ENCODE measurements around the gene HPSE.
"Not testable (repeated sequence)": the region's sequence is repeated elsewhere in the genome, so short reads cannot be mapped to it uniquely, and the experiment has no call there.

The HPSE gene

DNA sequence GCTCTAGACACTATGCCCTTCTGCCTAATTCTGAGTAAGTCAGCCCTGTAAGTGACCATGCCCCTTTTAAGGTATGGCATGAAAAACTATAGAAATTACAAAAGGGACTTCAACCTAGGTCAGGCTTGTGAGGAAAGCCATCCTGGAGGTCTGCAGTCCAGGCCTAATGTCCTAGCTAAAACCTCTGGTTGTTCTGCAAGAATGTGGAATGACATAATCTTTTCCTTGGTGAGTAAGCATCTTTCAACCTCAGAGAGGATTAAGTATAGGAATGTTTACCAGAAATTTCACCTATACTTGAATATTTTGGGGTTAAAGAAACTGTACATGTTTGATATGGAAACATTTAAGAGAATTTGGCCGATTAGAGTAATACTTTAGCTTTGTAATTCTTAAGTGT lies 23.8 kb upstream of the HPSE start:
- peaks cover 3% of the 10 kb centered on the region for H3K27me3 Mint-ChIP-seq
- no peaks in the 10 kb centered on the region for H3K36me3 Mint-ChIP-seq
- DNase-seq, result no peak
- CTCF ChIA-PET, result no interaction called here
- no peak overlapping the region for H3K4me3 Mint-ChIP-seq
- H3K4me1 Mint-ChIP-seq, result peaks cover 6% of the 10 kb centered on the region
- H3K27ac Mint-ChIP-seq, result no peak overlapping the region
- H3K9me3 Mint-ChIP-seq, result peaks cover 4% of the 10 kb centered on the region

DNA sequence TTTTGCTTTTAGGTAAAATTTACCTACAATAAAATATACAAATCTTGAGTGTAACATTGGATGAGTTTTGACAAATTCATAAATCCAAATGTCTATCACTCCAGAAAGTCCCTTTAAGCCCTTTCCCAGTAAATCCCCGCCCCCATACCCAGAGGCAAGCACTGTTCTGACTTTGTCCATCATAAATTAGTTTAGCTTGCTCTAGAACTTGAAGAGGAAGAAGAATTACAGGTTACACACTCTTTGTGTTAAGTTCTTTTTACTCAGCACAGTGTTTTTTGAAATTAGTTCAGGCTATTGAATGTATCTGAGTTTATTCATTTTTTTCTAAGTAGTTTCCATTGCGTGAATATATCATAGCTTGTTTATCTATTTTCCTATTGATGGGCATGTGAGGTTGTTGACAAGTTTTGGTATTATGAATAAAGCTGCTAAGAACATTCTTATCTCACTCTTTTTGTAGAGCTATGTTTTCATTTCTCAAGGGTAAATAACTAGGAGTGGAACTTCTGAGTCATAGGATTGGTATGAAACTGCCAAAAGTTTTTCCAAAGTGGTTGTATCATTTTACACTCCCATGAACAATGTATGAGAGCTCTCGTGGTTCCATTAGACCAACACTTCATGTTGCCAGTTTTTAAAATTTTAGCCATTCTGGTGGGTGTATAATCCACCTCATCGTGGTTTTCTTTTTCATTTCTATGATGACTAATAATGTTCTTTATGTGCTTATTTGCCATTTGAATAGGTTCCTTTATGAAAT lies 22.4 kb upstream of the HPSE start:
- peaks cover 6% of the 10 kb centered on the region for H3K9me3 Mint-ChIP-seq
- no peaks in the 10 kb centered on the region for H3K27me3 Mint-ChIP-seq
- no peaks in the 10 kb centered on the region for H3K36me3 Mint-ChIP-seq
- H3K4me3 Mint-ChIP-seq, result no peak overlapping the region
- H3K4me1 Mint-ChIP-seq, result peaks cover 6% of the 10 kb centered on the region
- CTCF ChIA-PET, result no interaction called here
- no peak overlapping the region for H3K27ac Mint-ChIP-seq
- DNase-seq, result no peak

DNA sequence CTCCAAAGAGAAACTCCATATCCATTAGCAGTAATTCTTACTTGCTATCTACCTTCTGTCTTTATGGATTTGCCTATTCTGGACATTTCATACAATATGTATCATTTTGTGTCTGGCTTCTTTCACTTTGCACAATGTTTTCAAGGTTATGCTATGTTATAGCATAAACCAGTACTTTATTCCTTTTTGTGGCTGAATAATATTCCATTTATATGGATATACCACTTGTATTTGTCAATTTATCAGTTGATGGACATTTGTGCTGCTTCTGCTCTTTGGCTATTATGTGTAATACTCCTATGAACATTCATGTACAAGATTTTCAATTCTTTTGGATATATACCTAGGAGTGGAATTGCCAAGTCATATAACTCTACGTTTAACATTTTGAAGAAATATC lies 18.9 kb upstream of the HPSE start:
- Mint-ChIP-seq H3K27me3 (no peaks in the 10 kb centered on the region), H3K4me1 (peaks cover 26% of the 10 kb centered on the region), H3K4me3 (no peak overlapping the region), H3K36me3 (peaks cover 6% of the 10 kb centered on the region), H3K9me3 (peaks cover 13% of the 10 kb centered on the region), H3K27ac (no peak overlapping the region)
- DNase-seq, result no peak
- CTCF ChIA-PET, result interaction anchor here (0.6 kb wide), 1 partner anchor 101 kb away, joined by 3 read pairs; no protein-coding TSS in a partner anchor

DNA sequence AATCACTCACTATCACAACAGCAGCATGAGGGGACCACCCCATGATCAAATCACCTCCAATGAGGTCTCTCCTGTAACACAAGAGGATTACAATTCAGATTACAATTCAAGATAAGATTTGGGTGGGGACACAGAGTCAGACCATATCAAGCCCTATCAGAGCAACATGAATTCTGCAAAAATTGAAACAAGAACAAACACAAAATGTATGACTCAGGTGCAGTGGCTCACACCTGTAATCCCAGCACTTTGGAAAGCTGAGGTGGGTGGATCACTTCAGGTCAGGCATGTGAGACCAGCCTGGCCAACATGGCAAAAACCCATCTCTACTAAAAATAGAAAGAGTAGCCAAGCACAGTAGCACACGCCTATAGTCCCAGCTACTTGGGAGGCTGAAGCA lies 13.4 kb upstream of the HPSE start:
- Mint-ChIP-seq H3K27me3 (peaks cover 15% of the 10 kb centered on the region), H3K9me3 (peaks cover 34% of the 10 kb centered on the region)
- CTCF ChIA-PET, result no interaction called here

GRCh38 chr4:83342476-83342875 lies 7.8 kb upstream of the HPSE start:
- DNase-seq, result no peak
- no peak overlapping the region for H3K4me3 Mint-ChIP-seq
- H3K36me3 Mint-ChIP-seq, result peaks cover 17% of the 10 kb centered on the region
- H3K4me1 Mint-ChIP-seq, result peaks cover 32% of the 10 kb centered on the region
- peaks cover 38% of the 10 kb centered on the region for H3K27me3 Mint-ChIP-seq
- H3K9me3 Mint-ChIP-seq, result peaks cover 29% of the 10 kb centered on the region
- CTCF ChIA-PET, result no interaction called here
- H3K27ac Mint-ChIP-seq, result no peak overlapping the region

More for the DNA sequence above, 13.4 kb upstream of the HPSE start:
- Mint-ChIP-seq H3K36me3 (peaks cover 22% of the 10 kb centered on the region), H3K27ac (no peak overlapping the region), H3K4me1 (peaks cover 21% of the 10 kb centered on the region), H3K4me3 (no peak overlapping the region)
- no peak for DNase-seq

- peaks cover 34% of the 10 kb centered on the region for H3K4me1 Mint-ChIP-seq
- peaks cover 17% of the 10 kb centered on the region for H3K9me3 Mint-ChIP-seq
- H3K27ac Mint-ChIP-seq, result peak overlapping the region; percentile 77
- peaks cover 42% of the 10 kb centered on the region for H3K27me3 Mint-ChIP-seq
- H3K36me3 Mint-ChIP-seq, result peaks cover 6% of the 10 kb centered on the region
- DNase-seq, result peak; percentile 70
- H3K4me3 Mint-ChIP-seq, result peak overlapping the region; percentile 16
- CTCF ChIA-PET, result interaction anchor here (0.7 kb wide), 1 partner anchor 60 kb away, joined by 3 read pairs; no protein-coding TSS in a partner anchor
Observed at GRCh38 chr4:83340692-83341343, 6.2 kb upstream of the HPSE start.

GRCh38 chr4:83339573-83339972 lies 4.9 kb upstream of the HPSE start:
- CTCF ChIA-PET, result no interaction called here
- Mint-ChIP-seq H3K36me3 (peaks cover 9% of the 10 kb centered on the region), H3K4me1 (peaks cover 42% of the 10 kb centered on the region), H3K9me3 (peaks cover 15% of the 10 kb centered on the region), H3K27ac (no peak overlapping the region), H3K4me3 (no peak overlapping the region), H3K27me3 (peaks cover 55% of the 10 kb centered on the region)
- no peak for DNase-seq

- CTCF ChIA-PET, result no interaction called here
- Mint-ChIP-seq H3K27me3 (peaks cover 40% of the 10 kb centered on the region), H3K4me1 (peaks cover 51% of the 10 kb centered on the region)
Observed at GRCh38 chr4:83335701-83336100, 1.1 kb upstream of the HPSE start.

GRCh38 chr4:83331956-83332355 lies 2.7 kb downstream of the HPSE start:
- H3K9me3 Mint-ChIP-seq, result no peaks in the 10 kb centered on the region
- DNase-seq, result no peak
- H3K4me1 Mint-ChIP-seq, result peaks cover 48% of the 10 kb centered on the region
- H3K27me3 Mint-ChIP-seq, result peaks cover 21% of the 10 kb centered on the region
- H3K27ac Mint-ChIP-seq, result no peak overlapping the region
- H3K36me3 Mint-ChIP-seq, result peaks cover 39% of the 10 kb centered on the region
- CTCF ChIA-PET, result no interaction called here
- H3K4me3 Mint-ChIP-seq, result no peak overlapping the region

More at GRCh38 chr4:83335701-83336100, 1.1 kb upstream of the HPSE start:
- H3K27ac Mint-ChIP-seq, result no peak overlapping the region
- H3K4me3 Mint-ChIP-seq, result peak overlapping the region; percentile 90
- peaks cover 24% of the 10 kb centered on the region for H3K36me3 Mint-ChIP-seq
- no peak for DNase-seq
- peaks cover 13% of the 10 kb centered on the region for H3K9me3 Mint-ChIP-seq

GRCh38 chr4:83329521-83330110 lies 5.0 kb downstream of the HPSE start:
- CTCF ChIA-PET, result interaction anchor here (0.7 to 0.9 kb wide), 2 partner anchors 14 to 46 kb away, joined by 3 read pairs; no protein-coding TSS in a partner anchor
- H3K27me3 Mint-ChIP-seq, result peaks cover 4% of the 10 kb centered on the region
- H3K4me3 Mint-ChIP-seq, result no peak overlapping the region
- no peak overlapping the region for H3K27ac Mint-ChIP-seq
- peaks cover 47% of the 10 kb centered on the region for H3K36me3 Mint-ChIP-seq
- no peak for DNase-seq
- H3K9me3 Mint-ChIP-seq, result no peaks in the 10 kb centered on the region
- H3K4me1 Mint-ChIP-seq, result peaks cover 38% of the 10 kb centered on the region

DNA sequence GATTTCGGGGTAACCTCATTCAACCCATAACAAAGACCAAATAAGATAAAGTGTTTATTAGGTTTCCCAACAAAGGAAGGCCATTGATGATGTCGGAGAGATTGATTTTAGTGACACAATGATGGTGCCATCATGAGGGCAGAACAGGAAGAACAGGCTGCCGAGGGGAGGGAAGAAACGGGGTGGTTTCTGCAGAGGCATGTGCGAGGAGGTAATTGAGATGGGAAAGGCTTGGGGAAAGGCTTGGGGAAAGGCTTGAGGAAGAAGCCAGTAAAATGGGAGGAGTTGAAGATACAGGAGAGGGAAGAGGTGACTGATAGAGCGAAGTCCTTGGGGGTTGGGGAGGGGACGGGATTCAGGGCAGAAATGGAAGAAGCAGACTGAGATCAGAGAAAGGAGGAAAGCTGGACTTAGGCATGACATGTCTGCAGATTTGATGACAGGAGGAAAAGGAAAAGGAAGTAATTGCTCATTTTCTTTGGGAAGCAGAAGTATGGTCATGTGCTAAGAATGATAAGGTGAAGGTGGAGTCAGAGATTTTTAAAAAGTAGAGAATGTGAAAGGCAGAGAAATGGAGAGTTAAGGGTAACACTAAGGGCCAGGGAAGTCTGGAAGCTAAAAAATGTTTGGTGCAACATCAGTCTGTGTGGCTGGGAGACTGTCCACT lies 6.0 kb downstream of the HPSE start:
- no peaks in the 10 kb centered on the region for H3K9me3 Mint-ChIP-seq
- H3K4me3 Mint-ChIP-seq, result no peak overlapping the region
- no peak for DNase-seq
- peaks cover 30% of the 10 kb centered on the region for H3K4me1 Mint-ChIP-seq
- CTCF ChIA-PET, result interaction anchor here (0.9 kb wide), 1 partner anchor 13 kb away, joined by 3 read pairs; no protein-coding TSS in a partner anchor
- peaks cover 49% of the 10 kb centered on the region for H3K36me3 Mint-ChIP-seq
- no peaks in the 10 kb centered on the region for H3K27me3 Mint-ChIP-seq
- H3K27ac Mint-ChIP-seq, result no peak overlapping the region

- DNase-seq, result no peak
- no peaks in the 10 kb centered on the region for H3K27me3 Mint-ChIP-seq
- no peak overlapping the region for H3K27ac Mint-ChIP-seq
- CTCF ChIA-PET, result interaction anchor here (1.0 kb wide), 1 partner anchor 30 kb away, joined by 3 read pairs; no protein-coding TSS in a partner anchor
- peaks cover 16% of the 10 kb centered on the region for H3K4me1 Mint-ChIP-seq
- H3K9me3 Mint-ChIP-seq, result no peaks in the 10 kb centered on the region
- no peak overlapping the region for H3K4me3 Mint-ChIP-seq
- peaks cover 42% of the 10 kb centered on the region for H3K36me3 Mint-ChIP-seq
Observed at GRCh38 chr4:83326546-83326945, 8.1 kb downstream of the HPSE start.

DNA sequence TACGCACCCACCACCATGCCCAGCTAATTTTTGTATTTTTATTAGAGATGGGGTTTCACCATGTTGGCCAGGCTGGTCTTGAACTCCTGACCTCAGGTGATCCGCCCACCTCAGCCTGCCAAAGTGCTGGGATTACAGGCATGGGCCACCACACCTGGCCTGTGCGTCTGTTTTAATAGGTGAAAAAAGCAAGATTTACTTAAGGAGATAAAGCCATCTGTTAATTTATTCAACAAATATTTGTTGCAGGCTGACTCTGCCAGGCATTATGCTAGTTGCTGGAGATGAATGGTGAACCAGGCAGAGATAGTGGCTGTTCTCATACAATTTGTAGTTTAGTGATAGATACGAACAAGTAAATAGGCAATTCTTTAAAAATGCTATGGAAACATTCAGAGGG lies 9.3 kb downstream of the HPSE start:
- H3K9me3 Mint-ChIP-seq, H3K4me3 Mint-ChIP-seq, H3K27me3 Mint-ChIP-seq, H3K27ac Mint-ChIP-seq, CTCF ChIA-PET, DNase-seq: not testable (repeated sequence)
- Mint-ChIP-seq H3K36me3 (peaks cover 47% of the 10 kb centered on the region), H3K4me1 (peaks cover 21% of the 10 kb centered on the region)

GRCh38 chr4:83323136-83323535 lies 11.5 kb downstream of the HPSE start:
- H3K9me3 Mint-ChIP-seq, result no peaks in the 10 kb centered on the region
- H3K4me1 Mint-ChIP-seq, result peaks cover 15% of the 10 kb centered on the region
- DNase-seq, result no peak
- CTCF ChIA-PET, result no interaction called here
- no peak overlapping the region for H3K4me3 Mint-ChIP-seq
- peaks cover 47% of the 10 kb centered on the region for H3K36me3 Mint-ChIP-seq
- H3K27me3 Mint-ChIP-seq, result no peaks in the 10 kb centered on the region
- no peak overlapping the region for H3K27ac Mint-ChIP-seq
